ENCODE data around the gene RSAD2. TPM values are rescaled to one million over a fixed set of nuclear protein-coding genes. Genes with fewer than 3 reads are reported as not detected.
"Not testable (repeated sequence)": the region's sequence is repeated elsewhere in the genome, so short reads cannot be mapped to it uniquely, and the experiment has no call there.

Gene RSAD2
- total and polyA plus RNA-seq, 9 of the 15 experiments (the other 6 are each of a cell fraction or from before 2014, with no cell fraction given), result 0.15 to 1.4 (median 0.28) TPM

DNA sequence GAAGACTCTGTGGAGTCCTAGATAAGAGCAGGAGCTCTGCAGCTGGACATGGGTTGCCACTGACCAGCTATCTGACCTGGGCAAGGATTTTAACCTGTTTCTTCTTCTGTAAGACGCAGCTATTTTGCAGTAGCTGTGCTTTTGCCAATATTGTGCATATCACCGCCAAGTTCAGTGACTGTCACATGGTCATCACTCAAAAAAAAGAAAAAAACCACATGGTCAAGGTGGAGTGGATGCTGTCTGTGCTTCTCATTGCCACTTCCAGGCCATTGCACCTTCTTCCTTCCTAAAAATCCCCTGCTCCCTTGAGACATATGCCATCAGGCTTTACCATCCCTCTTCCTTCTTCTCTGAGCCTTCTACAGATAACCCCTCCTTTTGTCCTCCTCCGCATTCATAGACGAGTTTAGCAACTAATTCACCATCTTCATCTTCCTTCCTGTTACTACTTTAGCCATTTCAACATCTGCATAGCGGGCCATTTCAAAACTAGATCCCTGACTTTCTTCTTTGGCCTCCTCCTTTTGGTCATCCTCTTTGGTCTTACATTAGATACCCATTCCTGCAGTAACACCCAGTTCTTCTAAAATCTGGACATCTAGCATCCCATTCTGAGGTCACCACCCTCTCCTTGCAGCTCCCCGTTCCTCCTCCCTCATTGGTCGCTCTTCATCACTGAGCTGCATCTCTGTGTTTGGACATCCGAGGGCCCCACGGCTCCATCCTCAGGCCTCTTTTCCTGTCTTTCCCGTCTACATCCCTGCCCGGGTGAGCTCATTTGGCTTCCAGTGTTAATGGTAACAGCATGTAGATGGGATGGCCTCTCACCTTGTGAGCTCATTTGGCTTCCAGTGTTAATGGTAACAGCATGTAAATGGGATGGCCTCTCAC lies 57.4 kb downstream of the RSAD2 start (continued):
- TF ChIP-seq, protein P1, sequence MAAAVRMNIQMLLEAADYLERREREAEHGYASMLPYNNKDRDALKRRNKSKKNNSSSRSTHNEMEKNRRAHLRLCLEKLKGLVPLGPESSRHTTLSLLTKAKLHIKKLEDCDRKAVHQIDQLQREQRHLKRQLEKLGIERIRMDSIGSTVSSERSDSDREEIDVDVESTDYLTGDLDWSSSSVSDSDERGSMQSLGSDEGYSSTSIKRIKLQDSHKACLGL (CRISPR knock-in tag; IDR thresholded peaks at IDR 0.05; ENCODE audit: borderline replicate concordance, poor library complexity, severe bottlenecking), result no peak
- TF ChIP-seq ZNF785 (CRISPR knock-in tag; IDR thresholded peaks at IDR 0.05) (no peak), ELF4 (CRISPR knock-in tag; IDR thresholded peaks at IDR 0.05) (no peak), L3MBTL2 (IDR thresholded peaks at IDR 0.05) (no peak), SMAD1 (IDR thresholded peaks at IDR 0.05; ENCODE audit: low read depth, low read length, partially characterized antibody) (no peak), CAMTA2 (CRISPR knock-in tag; conservative IDR thresholded peaks at IDR 0.05) (no peak), KDM5B (IDR thresholded peaks at IDR 0.05; ENCODE audit: insufficient replicate concordance, low read depth, low read length) (no peak), CBFA2T3 (IDR thresholded peaks at IDR 0.05) (peak; percentile 42; the same call in 1 of the 2 replicates), NKRF (IDR thresholded peaks at IDR 0.05; ENCODE audit: borderline replicate concordance) (no peak), ZNF311 (CRISPR knock-in tag; IDR thresholded peaks at IDR 0.05) (no peak), ETV6 (IDR thresholded peaks at IDR 0.05; ENCODE audit: borderline replicate concordance in 1 of 2, low read depth in 2 of 2, low read length in 1 of 2) (no peak), ETV6 (CRISPR knock-in tag; IDR thresholded peaks at IDR 0.05; ENCODE audit: borderline replicate concordance) (no peak), TCF7 (IDR thresholded peaks at IDR 0.05; ENCODE audit: borderline replicate concordance) (no peak), ZBTB26 (CRISPR knock-in tag; IDR thresholded peaks at IDR 0.05) (no peak), ASH1L (IDR thresholded peaks at IDR 0.05; ENCODE audit: borderline replicate concordance, low read depth, partially characterized antibody) (no peak), CBFA2T2 (conservative IDR thresholded peaks at IDR 0.05) (0 out of 2 replicates have a peak, but pooled peaks have one; percentile 17), SOX6 (IDR thresholded peaks at IDR 0.05) (0 out of 2 replicates have a peak, but pooled peaks have one; percentile 10), CHD2 (IDR thresholded peaks at IDR 0.05; ENCODE audit: low read depth, low read length) (no peak)

- ATAC-seq; H3K4me2 ChIP-seq (ENCODE audit: insufficient read depth, low read length); H3K27me3 ChIP-seq (ENCODE audit: control insufficient read depth in 2 of 2, insufficient read depth in 2 of 2, low read length in 2 of 2); H3K9me1 ChIP-seq (ENCODE audit: control insufficient read depth, insufficient read depth, low read length); H3K36me3 ChIP-seq (ENCODE audit: control insufficient read depth, insufficient read depth, low read length); H4K20me1 ChIP-seq (replicated peaks; ENCODE audit: control insufficient read depth, insufficient read depth, low read length); BruUV-seq (replicated peaks); CTCF ChIA-PET (ENCODE audit: low intra/inter-chr PET ratio); DNase-seq (ENCODE audit: extremely low read depth in 1 of 4, low spot score in 3 of 4); in situ Hi-C loops (cut with MboI); H3K9me3 ChIP-seq (replicated peaks; ENCODE audit: control insufficient read depth, insufficient read depth, low read depth, low read length); H2AFZ ChIP-seq (ENCODE audit: low read depth, low read length); H3K9ac ChIP-seq (ENCODE audit: insufficient read depth in 1 of 2, low read depth in 2 of 2, low read length in 2 of 2); H3K27ac ChIP-seq (ENCODE audit: extremely low read depth, low read depth, low read length); H3K4me3 ChIP-seq; H3K4me1 ChIP-seq (replicated peaks in 1 of 2; ENCODE audit: control insufficient read depth in 2 of 2, insufficient read depth in 2 of 2, low read length in 2 of 2); POLR2A ChIA-PET; intact Hi-C loops (cut with micrococcal nuclease); FAIRE-seq; H3K79me2 ChIP-seq (ENCODE audit: control insufficient read depth, insufficient read depth, low read length): not testable (repeated sequence)
- 36% methylated on average over 3 of the region's 4 CpGs for WGBS (ENCODE audit: insufficient coverage, low coverage, missing lambda C conversion rate)
Measured at GRCh38 chr2:6935652-6936020, 58.1 kb downstream of the RSAD2 start.
